ENCODE data around the gene THAP6. TPM values are rescaled to one million over a fixed set of nuclear protein-coding genes. Genes with fewer than 3 reads are reported as not detected.
"Not testable (repeated sequence)": the region's sequence is repeated elsewhere in the genome, so short reads cannot be mapped to it uniquely, and the experiment has no call there.

The THAP6 gene
- total RNA-seq, 1 donor from 2014 or later = 13.0 TPM

DNA sequence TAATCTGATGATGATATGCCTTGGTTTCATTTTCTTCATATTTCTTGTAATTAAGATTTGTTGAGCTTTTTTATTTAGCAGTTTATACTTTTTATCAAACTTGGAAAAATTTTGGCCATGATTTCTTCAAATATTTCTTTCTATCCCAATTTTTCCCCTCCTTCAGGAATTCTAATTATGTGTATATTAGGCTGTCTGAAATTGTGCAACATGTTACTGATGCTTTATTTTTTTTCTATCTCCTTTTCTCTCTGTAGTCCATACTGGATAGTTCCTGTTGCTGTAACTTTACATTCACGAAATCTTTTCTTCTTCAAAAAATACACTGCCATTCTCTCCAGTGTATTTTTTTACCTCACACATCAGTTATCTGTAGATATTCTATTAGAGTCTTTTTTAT, 10.8 kb downstream of the THAP6 start:
- H3K27ac Mint-ChIP-seq (ENCODE audit: unreplicated experiment) = no peak overlapping the region
- no peak overlapping the region for H3K4me3 Mint-ChIP-seq (ENCODE audit: unreplicated experiment)
- H3K36me3 Mint-ChIP-seq (ENCODE audit: unreplicated experiment) = peaks cover 43% of the 10 kb centered on the region
- no peaks in the 10 kb centered on the region for H3K9me3 Mint-ChIP-seq (ENCODE audit: unreplicated experiment)
- peaks cover 4% of the 10 kb centered on the region for H3K4me1 Mint-ChIP-seq (ENCODE audit: unreplicated experiment)
- no peaks in the 10 kb centered on the region for H3K27me3 Mint-ChIP-seq (ENCODE audit: unreplicated experiment)
- no peak for TF ChIP-seq CTCF (IDR thresholded peaks at IDR 0.05)
- DNase-seq (ENCODE audit: extremely low spot score, unreplicated experiment) = no peak

- H3K4me3 Mint-ChIP-seq (ENCODE audit: unreplicated experiment) = no peak overlapping the region
- peaks cover 46% of the 10 kb centered on the region for H3K36me3 Mint-ChIP-seq (ENCODE audit: unreplicated experiment)
- peaks cover 3% of the 10 kb centered on the region for H3K4me1 Mint-ChIP-seq (ENCODE audit: unreplicated experiment)
- no peak for TF ChIP-seq CTCF (IDR thresholded peaks at IDR 0.05)
- H3K27me3 Mint-ChIP-seq (ENCODE audit: unreplicated experiment) = no peaks in the 10 kb centered on the region
- no peak overlapping the region for H3K27ac Mint-ChIP-seq (ENCODE audit: unreplicated experiment)
- no peaks in the 10 kb centered on the region for H3K9me3 Mint-ChIP-seq (ENCODE audit: unreplicated experiment)
- no peak for DNase-seq (ENCODE audit: extremely low spot score, unreplicated experiment)
Measured at GRCh38 chr4:75525910-75526309, 11.6 kb downstream of the THAP6 start.

DNA sequence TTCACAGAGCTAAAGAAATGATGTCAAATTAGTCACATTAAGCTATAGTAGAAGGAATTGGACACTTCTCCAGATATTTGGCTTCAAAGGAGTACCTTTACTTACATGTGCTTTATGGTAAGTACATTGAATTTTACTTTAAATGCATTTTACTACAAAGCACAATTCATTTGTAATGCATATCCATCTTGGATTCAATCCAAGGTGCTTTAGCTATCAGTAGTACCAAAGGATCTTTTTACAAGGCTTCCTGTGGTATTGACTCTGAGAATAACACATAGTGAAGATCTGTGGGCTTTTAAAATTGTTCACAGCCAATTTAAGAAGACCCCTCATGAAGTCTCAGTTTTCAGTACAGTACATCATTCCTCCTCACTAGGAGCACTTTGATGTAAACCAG, 13.2 kb downstream of the THAP6 start:
- Mint-ChIP-seq H3K27me3 (ENCODE audit: unreplicated experiment) (no peaks in the 10 kb centered on the region), H3K4me3 (ENCODE audit: unreplicated experiment) (no peak overlapping the region), H3K4me1 (ENCODE audit: unreplicated experiment) (peaks cover 2% of the 10 kb centered on the region), H3K27ac (ENCODE audit: unreplicated experiment) (no peak overlapping the region), H3K36me3 (ENCODE audit: unreplicated experiment) (peaks cover 61% of the 10 kb centered on the region), H3K9me3 (ENCODE audit: unreplicated experiment) (peaks cover 12% of the 10 kb centered on the region)
- DNase-seq (ENCODE audit: extremely low spot score, unreplicated experiment) = no peak
- TF ChIP-seq CTCF (IDR thresholded peaks at IDR 0.05) = no peak

DNA sequence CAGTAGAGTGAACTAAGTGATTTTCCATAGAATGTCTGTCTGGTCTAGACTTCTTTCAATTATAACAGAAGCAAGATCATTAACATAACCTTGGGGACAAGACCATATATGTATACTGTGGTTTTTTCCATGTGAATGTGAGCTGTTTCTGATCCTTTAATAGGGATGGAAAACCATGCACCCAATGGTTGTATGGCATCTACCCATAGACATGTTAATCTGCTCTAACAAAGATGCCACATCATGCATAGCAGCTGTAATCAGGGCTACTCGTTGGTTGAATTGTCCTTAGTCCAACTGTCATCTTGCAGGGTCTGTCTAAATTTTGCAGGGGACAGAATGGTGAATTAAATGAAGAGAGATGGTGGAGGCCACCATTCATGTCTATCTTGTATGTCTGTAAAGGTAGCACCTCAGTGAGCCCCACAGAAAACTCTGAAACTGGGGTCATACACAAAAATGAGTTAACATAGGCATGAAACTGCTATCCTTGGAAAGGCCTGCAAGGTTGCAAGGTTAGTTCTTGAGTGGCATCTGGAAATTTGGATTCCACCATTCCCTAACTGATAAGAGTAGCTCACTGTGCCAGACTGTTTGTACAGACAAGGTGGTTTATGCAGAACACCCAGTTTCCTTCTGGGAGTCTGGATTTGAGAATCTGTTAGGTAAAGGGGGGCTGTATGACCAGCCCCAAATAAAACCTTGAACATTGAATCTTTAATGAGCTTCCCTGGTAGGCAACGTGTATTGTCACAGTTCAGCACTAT, 16.5 kb downstream of the THAP6 start:
- Mint-ChIP-seq H3K4me1 (ENCODE audit: unreplicated experiment) (no peaks in the 10 kb centered on the region), H3K9me3 (ENCODE audit: unreplicated experiment) (peaks cover 18% of the 10 kb centered on the region), H3K27ac (ENCODE audit: unreplicated experiment) (no peak overlapping the region), H3K27me3 (ENCODE audit: unreplicated experiment) (no peaks in the 10 kb centered on the region), H3K4me3 (ENCODE audit: unreplicated experiment) (no peak overlapping the region), H3K36me3 (ENCODE audit: unreplicated experiment) (peaks cover 54% of the 10 kb centered on the region)
- no peak for TF ChIP-seq CTCF (IDR thresholded peaks at IDR 0.05)
- no peak for DNase-seq (ENCODE audit: extremely low spot score, unreplicated experiment)

DNA sequence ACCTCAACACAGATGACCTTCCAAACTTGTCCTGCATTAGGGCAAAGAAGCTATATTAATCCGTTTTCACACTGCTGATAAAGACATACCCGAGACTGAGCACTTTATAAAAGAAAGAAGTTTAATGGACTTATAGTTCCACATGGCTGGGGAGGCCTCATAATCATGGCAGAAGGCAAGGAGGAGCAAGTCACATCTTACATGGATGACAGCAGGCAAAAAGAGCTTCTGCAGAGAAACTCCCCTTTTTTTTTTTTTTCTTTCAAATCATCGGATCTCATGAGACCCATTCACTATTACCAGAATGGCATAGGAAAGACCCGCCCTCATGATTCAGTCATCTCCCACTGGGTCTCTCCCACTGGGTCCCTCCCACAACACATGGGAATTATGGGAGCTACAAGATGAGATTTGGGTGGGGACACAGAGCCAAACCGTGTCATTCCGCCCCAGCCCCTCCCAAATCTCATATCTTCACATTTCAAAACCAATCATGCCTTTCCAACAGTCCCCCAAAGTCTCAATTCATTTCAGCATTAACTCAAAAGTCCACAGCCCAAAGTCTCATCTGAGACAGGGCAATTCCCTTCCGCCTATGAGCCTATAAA, 17.4 kb downstream of the THAP6 start:
- H3K27me3 Mint-ChIP-seq (ENCODE audit: unreplicated experiment); H3K4me1 Mint-ChIP-seq (ENCODE audit: unreplicated experiment); H3K27ac Mint-ChIP-seq (ENCODE audit: unreplicated experiment); DNase-seq (ENCODE audit: extremely low spot score, unreplicated experiment); H3K4me3 Mint-ChIP-seq (ENCODE audit: unreplicated experiment): not testable (repeated sequence)
- H3K36me3 Mint-ChIP-seq (ENCODE audit: unreplicated experiment) = peaks cover 50% of the 10 kb centered on the region
- peaks cover 18% of the 10 kb centered on the region for H3K9me3 Mint-ChIP-seq (ENCODE audit: unreplicated experiment)

DNA sequence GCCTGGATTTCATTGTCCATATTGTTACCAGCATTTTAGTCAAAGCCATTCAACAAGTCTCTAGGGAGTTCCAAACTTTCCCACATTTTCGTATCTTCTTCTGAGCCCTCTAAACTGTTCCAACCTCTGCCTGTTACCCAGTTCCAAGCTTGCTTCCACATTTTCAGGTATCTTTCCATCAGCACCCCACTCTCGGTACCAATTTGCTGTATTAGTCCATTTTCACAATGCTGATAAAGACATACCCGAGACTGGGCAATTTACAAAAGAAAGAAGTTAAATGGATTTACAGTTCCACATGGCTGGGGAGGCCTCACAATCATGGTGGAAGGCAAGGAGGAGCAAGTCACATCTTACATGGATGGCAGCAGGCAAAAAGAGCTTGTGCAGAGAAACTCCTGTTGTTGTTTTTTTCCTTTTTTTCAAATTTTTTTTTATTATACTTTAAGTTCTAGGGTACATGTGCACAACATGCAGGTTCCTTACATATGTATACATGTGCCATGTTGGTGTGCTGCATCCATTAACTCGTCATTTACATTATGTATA, 19.1 kb downstream of the THAP6 start:
- Mint-ChIP-seq H3K36me3 (ENCODE audit: unreplicated experiment) (peaks cover 37% of the 10 kb centered on the region), H3K9me3 (ENCODE audit: unreplicated experiment) (peaks cover 26% of the 10 kb centered on the region)
- not testable (repeated sequence) for H3K4me3 Mint-ChIP-seq (ENCODE audit: unreplicated experiment); H3K27ac Mint-ChIP-seq (ENCODE audit: unreplicated experiment); DNase-seq (ENCODE audit: extremely low spot score, unreplicated experiment); H3K27me3 Mint-ChIP-seq (ENCODE audit: unreplicated experiment); H3K4me1 Mint-ChIP-seq (ENCODE audit: unreplicated experiment)

GRCh38 chr4:75533926-75534325, 19.7 kb downstream of the THAP6 start:
- H3K27ac Mint-ChIP-seq (ENCODE audit: unreplicated experiment); DNase-seq (ENCODE audit: extremely low spot score, unreplicated experiment); H3K4me1 Mint-ChIP-seq (ENCODE audit: unreplicated experiment); H3K4me3 Mint-ChIP-seq (ENCODE audit: unreplicated experiment); H3K27me3 Mint-ChIP-seq (ENCODE audit: unreplicated experiment): not testable (repeated sequence)
- peaks cover 36% of the 10 kb centered on the region for H3K36me3 Mint-ChIP-seq (ENCODE audit: unreplicated experiment)
- peaks cover 26% of the 10 kb centered on the region for H3K9me3 Mint-ChIP-seq (ENCODE audit: unreplicated experiment)

- not testable (repeated sequence) for DNase-seq (ENCODE audit: extremely low spot score, unreplicated experiment); H3K27me3 Mint-ChIP-seq (ENCODE audit: unreplicated experiment); H3K27ac Mint-ChIP-seq (ENCODE audit: unreplicated experiment); H3K4me3 Mint-ChIP-seq (ENCODE audit: unreplicated experiment); H3K4me1 Mint-ChIP-seq (ENCODE audit: unreplicated experiment)
- peaks cover 15% of the 10 kb centered on the region for H3K9me3 Mint-ChIP-seq (ENCODE audit: unreplicated experiment)
- H3K36me3 Mint-ChIP-seq (ENCODE audit: unreplicated experiment) = peaks cover 11% of the 10 kb centered on the region
Measured at GRCh38 chr4:75537308-75537707, 23.0 kb downstream of the THAP6 start.

Measured in osteocyte (in vitro differentiated cells).